MM.1S (cell line): ENCODE data around the gene MACROD2.

Experiments
- EZH2 ChIP-seq: fragments of 300-600 bp; sonication (generic); optimal IDR thresholded peaks from 2 replicates; pipeline ENCODE3; 2017; ENCODE audit warnings: low read depth, mild to moderate bottlenecking, antibody characterized with exemption, low read length, mixed read lengths
- TF ChIP-seq, protein P1 (sequence below): fragments of 300-600 bp; sonication (generic); IDR thresholded peaks from 2 replicates; pipeline ENCODE4 v1.5.1; 2016; ENCODE audit warnings: antibody characterized with exemption, low read length, mixed read lengths

- TF ChIP-seq, protein P1, sequence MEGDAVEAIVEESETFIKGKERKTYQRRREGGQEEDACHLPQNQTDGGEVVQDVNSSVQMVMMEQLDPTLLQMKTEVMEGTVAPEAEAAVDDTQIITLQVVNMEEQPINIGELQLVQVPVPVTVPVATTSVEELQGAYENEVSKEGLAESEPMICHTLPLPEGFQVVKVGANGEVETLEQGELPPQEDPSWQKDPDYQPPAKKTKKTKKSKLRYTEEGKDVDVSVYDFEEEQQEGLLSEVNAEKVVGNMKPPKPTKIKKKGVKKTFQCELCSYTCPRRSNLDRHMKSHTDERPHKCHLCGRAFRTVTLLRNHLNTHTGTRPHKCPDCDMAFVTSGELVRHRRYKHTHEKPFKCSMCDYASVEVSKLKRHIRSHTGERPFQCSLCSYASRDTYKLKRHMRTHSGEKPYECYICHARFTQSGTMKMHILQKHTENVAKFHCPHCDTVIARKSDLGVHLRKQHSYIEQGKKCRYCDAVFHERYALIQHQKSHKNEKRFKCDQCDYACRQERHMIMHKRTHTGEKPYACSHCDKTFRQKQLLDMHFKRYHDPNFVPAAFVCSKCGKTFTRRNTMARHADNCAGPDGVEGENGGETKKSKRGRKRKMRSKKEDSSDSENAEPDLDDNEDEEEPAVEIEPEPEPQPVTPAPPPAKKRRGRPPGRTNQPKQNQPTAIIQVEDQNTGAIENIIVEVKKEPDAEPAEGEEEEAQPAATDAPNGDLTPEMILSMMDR: no peak
- no peak for TF ChIP-seq EZH2
Observed at GRCh38 chr20:14600527-14600926, 605.2 kb downstream of the MACROD2 start.
